HFF-Myc (cell line): ENCODE measurements around the gene ALK.

Experiments used
- DNase-seq: peaks from one replicate; pipeline ENCODE4 v3.0.0-alpha.2; 2011; ENCODE audit warnings: low read depth; ENCODE audit errors: extremely low read depth
- H3K4me3 ChIP-seq: replicated peaks from 2 replicates; pipeline ENCODE4 v1.5.1; 2011; ENCODE audit warnings: low read depth, mild to moderate bottlenecking, control low read depth, low read length
- TF ChIP-seq, protein P1 (sequence below): IDR thresholded peaks from 2 replicates; pipeline ENCODE4 v1.5.1; 2012; ENCODE audit warnings: mild to moderate bottlenecking, low read depth, low read length, control low read depth; ENCODE audit errors: missing control alignments

Gene ALK

DNA sequence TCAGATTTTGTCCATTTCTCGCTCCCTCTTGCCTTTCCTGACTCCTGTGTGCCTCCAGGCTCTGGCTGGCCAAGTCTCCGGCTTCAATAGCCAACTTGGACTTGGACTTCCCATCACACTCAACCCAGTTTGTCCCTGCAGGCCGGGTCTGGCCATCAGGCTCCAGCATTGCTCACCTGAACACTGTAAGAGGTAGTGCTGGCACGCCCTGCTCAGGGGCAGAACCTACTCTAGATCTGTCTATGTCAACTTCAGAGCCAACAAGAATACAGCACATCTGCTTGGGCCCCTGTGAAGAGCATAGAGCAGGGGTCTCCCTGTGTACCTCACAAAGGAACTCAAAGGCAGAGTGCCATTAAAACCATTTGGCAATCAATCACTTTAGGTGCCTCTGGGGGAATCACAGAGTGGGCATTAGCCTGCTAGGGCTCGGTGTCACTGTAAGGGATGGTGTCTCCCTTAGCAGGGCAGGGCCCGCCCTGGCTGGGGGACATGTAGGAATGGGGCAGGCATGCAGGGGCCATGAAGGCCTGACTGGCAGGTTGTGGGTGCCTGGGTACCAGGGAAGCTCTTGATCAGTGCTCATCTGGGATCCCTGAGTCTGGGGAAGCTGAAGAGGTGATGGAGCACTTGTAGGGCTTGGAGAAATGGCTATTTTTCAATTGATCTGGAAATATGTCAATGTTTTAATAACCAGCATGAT lies 480.3 kb downstream of the ALK start:
- TF ChIP-seq, protein P1, sequence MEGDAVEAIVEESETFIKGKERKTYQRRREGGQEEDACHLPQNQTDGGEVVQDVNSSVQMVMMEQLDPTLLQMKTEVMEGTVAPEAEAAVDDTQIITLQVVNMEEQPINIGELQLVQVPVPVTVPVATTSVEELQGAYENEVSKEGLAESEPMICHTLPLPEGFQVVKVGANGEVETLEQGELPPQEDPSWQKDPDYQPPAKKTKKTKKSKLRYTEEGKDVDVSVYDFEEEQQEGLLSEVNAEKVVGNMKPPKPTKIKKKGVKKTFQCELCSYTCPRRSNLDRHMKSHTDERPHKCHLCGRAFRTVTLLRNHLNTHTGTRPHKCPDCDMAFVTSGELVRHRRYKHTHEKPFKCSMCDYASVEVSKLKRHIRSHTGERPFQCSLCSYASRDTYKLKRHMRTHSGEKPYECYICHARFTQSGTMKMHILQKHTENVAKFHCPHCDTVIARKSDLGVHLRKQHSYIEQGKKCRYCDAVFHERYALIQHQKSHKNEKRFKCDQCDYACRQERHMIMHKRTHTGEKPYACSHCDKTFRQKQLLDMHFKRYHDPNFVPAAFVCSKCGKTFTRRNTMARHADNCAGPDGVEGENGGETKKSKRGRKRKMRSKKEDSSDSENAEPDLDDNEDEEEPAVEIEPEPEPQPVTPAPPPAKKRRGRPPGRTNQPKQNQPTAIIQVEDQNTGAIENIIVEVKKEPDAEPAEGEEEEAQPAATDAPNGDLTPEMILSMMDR: no peak
- DNase-seq: no peak
- H3K4me3 ChIP-seq: no peak overlapping the region

DNA sequence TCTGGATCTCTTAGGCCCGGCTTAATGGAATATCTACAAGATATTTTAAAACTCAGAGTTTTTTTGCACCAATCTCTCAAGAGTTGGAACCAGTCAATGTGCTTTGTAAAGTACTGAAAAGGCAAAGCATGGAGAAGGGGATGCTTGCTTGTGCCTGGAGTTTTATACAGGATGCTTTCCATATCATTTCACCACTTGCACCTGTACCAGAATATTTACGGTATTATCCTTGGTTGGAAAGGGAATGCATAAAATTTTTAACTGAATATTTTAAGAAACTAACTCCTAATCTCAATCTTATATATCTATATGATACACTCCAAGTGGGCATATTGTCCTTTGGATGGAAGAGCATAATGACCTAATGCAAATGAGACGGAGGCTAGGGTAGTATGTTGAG lies 487.5 kb downstream of the ALK start:
- no peak for DNase-seq
- TF ChIP-seq, protein P1: no peak
- no peak overlapping the region for H3K4me3 ChIP-seq

DNA sequence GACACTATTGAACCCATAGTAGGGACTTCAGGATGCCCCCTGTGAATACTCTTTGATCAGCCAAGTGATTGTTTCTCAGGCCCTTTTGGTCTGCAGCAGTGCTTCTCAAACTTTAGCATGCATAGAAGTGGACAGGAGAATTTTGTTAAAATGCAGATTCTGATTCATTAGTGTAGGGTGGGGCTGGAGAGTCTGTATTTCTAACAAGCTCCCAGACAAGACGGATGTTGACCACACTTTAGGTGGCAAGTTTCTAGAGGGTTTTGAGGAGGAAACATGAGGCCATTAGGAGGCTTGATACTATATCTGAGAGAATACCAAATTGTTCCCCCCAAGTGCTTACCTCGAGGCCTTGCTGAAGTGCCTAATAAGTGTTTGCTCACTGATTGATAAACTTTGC lies 488.3 kb downstream of the ALK start:
- no peak for DNase-seq
- TF ChIP-seq, protein P1: no peak
- H3K4me3 ChIP-seq: no peak overlapping the region

DNA sequence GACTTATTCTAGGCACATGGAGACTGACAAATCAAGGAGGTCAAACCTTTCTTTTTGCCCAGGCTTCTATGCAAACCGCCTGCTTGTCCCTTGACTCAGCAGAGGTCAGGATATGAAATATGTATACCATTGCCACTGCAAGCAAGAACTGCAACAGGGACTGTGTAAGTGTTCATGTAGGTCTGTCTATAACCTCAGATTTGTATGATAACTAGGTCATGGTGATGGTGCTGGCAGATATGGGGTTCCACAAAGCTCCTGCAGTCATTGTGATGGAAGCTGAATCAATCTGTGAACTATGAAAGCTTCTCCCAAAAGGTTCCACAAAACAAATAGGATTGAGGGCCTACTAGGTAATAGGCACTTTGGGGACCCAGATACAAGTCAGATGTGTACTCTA lies 489.9 kb downstream of the ALK start:
- H3K4me3 ChIP-seq: no peak overlapping the region
- TF ChIP-seq, protein P1: no peak
- no peak for DNase-seq

DNA sequence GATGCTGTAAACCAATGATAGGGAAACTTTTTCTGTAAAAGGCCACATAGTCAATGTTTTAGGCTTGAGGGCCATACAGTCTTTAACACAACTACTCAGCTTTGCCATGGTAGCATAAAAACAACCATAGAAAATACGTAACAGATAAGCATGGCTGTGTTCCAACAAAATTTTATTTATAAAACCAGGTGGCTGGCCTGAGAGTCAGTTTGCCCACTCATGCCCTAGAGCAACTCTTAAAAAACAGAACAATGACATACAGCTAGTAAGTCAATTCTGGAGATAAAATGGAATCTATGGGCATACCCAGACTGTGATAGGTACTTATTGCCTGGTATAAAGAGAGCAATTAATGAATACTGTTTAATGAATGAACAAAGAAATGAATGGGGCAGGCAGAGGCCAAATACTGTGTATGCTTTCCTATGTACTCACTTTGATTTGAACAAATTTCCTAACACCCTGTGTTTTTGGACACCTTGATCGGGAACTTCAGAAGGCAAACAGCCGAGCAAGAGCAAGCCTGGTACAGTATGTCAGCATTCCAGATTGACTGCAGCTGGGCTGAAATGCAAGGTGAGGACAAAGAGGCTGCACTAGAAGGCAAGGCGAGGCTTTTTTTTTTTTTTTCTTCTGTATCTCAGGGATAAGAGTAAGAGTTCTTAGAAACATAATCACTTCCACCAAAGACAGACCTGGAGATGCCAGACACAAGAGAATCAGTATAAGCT lies 490.8 kb downstream of the ALK start:
- no peak for DNase-seq
- TF ChIP-seq, protein P1: no peak
- H3K4me3 ChIP-seq: no peak overlapping the region

DNA sequence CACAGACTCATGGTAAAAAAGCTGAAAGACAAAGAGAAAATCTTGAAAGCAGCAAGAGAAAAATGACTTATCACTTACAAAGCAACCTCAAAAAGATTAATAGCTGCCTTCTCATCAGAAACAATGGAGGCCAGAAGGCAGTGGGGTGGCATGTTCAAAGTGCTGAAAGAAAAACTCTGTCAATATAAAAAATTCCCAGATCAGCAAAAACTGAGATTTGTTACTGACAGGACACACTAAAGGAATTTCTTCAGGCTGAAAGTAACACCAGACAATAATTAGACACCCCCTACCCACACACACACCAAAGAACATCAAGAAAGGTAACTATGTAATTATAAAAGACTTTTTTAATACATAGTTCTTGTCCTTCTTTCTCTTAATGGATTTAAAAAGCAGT lies 495.0 kb downstream of the ALK start:
- DNase-seq: no peak
- H3K4me3 ChIP-seq: no peak overlapping the region
- TF ChIP-seq, protein P1: no peak

DNA sequence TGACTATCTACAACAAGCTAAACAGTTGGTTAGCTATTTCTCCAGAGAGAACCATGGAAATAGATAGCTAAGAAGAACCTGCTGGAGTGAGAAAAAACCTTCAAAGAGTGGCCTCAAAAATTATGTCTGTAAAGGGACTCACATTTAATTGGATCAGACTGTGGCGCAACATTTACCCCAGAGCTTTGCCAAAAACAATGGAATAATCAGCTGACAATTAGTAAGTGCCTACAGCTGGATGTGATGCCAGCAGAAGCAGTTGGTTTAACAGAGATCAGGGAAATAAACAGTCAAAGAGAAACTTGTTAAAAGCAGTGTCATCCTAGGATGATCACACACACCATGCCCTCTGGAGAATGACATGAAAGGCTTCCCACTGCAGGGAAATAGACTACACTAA lies 495.5 kb downstream of the ALK start:
- DNase-seq: no peak
- TF ChIP-seq, protein P1: no peak
- H3K4me3 ChIP-seq: no peak overlapping the region
